Common myeloid progenitor, CD34-positive (primary cell): Measurements from ENCODE around the gene LDB2.

Source experiments
- CTCF ChIA-PET: fragments of 350-600 bp; sonication (Branson Sonifier 250); formaldehyde crosslinking; loops from one replicate; lab custom pipeline; 2021; ENCODE audit warnings: antibody characterized with exemption; lab: Charles Lee
- POLR2A ChIA-PET: fragments of 350-600 bp; sonication (Branson Sonifier 250); formaldehyde crosslinking; loops from one replicate; lab custom pipeline; 2021; ENCODE audit warnings: antibody characterized with exemption; lab: Charles Lee
- DNase-seq, 3 donors: peaks; one replicate each; pipeline versions ENCODE4 v3.0.0 to v3.0.0-alpha.2; 2013
- H3K27ac ChIP-seq, 2 experiments: 1 replicate in 1 of 2; 2 replicates in 1 of 2; pipeline ENCODE4 v1.7.0; 2013; ENCODE audit warnings: inconsistent platforms in 2 of 2, low read length in 2 of 2, mild to moderate bottlenecking in 2 of 2, low read depth in 1 of 2, moderate library complexity in 1 of 2; ENCODE audit not compliant: severe bottlenecking in 2 of 2, insufficient read depth in 1 of 2, poor library complexity in 1 of 2
- H3K27me3 ChIP-seq, 5 experiments: replicated peaks in 2 of 5; 1 replicate in 3 of 5; 2 replicates in 2 of 5; pipeline versions ENCODE4 v1.6.1 to v1.7.0; 2013; ENCODE audit warnings: low read length in 4 of 5, mild to moderate bottlenecking in 2 of 5, moderate library complexity in 2 of 5, inconsistent platforms in 1 of 5; ENCODE audit not compliant: insufficient read depth in 5 of 5, control insufficient read depth in 4 of 5
- H3K36me3 ChIP-seq, 4 experiments: 1 replicate in 2 of 4; 2 replicates in 2 of 4; pipeline versions ENCODE4 v1.6.1 to v1.7.0; 2013; ENCODE audit warnings: low read length in 3 of 4, control low read depth in 1 of 4, mild to moderate bottlenecking in 1 of 4; ENCODE audit not compliant: control insufficient read depth in 4 of 4, insufficient read depth in 4 of 4
- H3K4me1 ChIP-seq, 4 experiments: 1 replicate in 3 of 4; 2 replicates in 1 of 4; pipeline versions ENCODE4 v1.6.1 to v1.7.1; 2013; ENCODE audit warnings: low read length in 3 of 4, mild to moderate bottlenecking in 3 of 4, control low read depth in 1 of 4, inconsistent platforms in 1 of 4, moderate library complexity in 1 of 4; ENCODE audit not compliant: control insufficient read depth in 4 of 4, insufficient read depth in 4 of 4; ENCODE audit errors: control extremely low read depth in 1 of 4
- H3K4me3 ChIP-seq, 7 experiments: 1 replicate in 4 of 7; 2 replicates in 3 of 7; pipeline versions ENCODE4 v1.5.1 to v1.7.0; 2013; ENCODE audit warnings: mild to moderate bottlenecking in 7 of 7, low read length in 6 of 7, moderate library complexity in 6 of 7, inconsistent platforms in 2 of 7, low read depth in 2 of 7, control low read depth in 1 of 7; ENCODE audit not compliant: insufficient read depth in 4 of 7, control insufficient read depth in 1 of 7; ENCODE audit errors: extremely low read depth in 1 of 7
- H3K9me3 ChIP-seq, 5 experiments: 1 replicate in 4 of 5; 2 replicates in 1 of 5; pipeline versions ENCODE4 v1.6.1 to v1.7.1; 2013; ENCODE audit warnings: low read length in 4 of 5, mild to moderate bottlenecking in 2 of 5, inconsistent platforms in 1 of 5, low read depth in 1 of 5, moderate library complexity in 1 of 5; ENCODE audit not compliant: control insufficient read depth in 4 of 5, insufficient read depth in 2 of 5; ENCODE audit errors: control extremely low read depth in 1 of 5
- WGBS: methylation state at CpG from one replicate; pipeline ENCODE4 v1.1.5; 2013; ENCODE audit not compliant: insufficient coverage; 5-methylcytosine and 5-hydroxymethylcytosine counted together

Gene LDB2

DNA sequence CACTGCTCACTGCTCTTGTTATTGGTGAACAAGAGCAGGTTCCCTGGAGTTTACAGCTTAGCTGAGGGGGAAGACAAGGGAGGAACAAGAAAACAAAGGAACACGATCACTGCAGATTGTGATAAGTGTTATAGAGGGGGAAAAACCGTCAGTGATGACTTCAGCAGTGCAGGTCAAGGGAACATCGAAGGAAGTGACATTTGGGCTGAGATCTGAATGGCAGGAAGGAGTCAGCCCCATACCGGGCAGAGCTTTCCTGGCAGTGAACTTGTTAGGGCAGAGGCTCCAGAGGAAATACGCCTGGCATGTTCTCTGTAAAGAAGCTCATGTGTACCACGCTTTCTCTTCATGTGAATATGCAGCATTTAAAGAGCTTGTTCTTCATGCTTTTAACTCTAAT is 78.1 kb downstream of the LDB2 start:
- ChIA-PET POLR2A (no interaction called here), CTCF (no interaction called here)
- Histone ChIP-seq H3K27me3 (peaks cover 0 to 3% (median 0%) of the 10 kb centered on the region in 5 experiments), H3K36me3 (no peaks in the 10 kb centered on the region), H3K4me3 (no peak overlapping the region), H3K27ac (no peak overlapping the region), H3K4me1 (no peaks in the 10 kb centered on the region), H3K9me3 (no peaks in the 10 kb centered on the region)
- no peak for DNase-seq
- 52% methylated on average over 5 of the region's 6 CpGs for WGBS

DNA sequence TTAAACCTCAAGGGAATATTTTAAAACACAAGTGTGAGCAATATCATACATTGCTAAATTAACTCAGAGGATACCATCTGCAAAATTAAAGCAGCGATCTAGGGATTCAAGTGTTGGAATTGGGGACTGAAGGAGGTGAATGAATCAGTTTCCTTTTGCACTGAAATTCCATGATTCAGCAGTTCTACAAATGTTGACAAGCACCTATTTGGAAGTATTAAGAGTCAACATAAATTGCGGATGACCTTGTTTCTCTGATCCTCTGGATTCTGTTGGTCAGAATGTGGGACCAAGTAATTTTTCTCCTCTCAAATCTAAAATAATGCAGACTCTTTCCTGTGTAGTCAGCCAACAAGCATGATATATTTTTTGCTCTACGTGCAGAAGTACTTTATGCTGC is 78.8 kb downstream of the LDB2 start:
- 86% methylated on average over 1 of the region's 3 CpGs for WGBS
- CTCF ChIA-PET = no interaction called here
- no peak overlapping the region for H3K4me3 ChIP-seq
- DNase-seq = no peak
- POLR2A ChIA-PET = no interaction called here
- no peak overlapping the region for H3K27ac ChIP-seq
- H3K4me1 ChIP-seq = no peaks in the 10 kb centered on the region
- H3K27me3 ChIP-seq = peaks cover 0 to 3% (median 0%) of the 10 kb centered on the region in 5 experiments
- H3K36me3 ChIP-seq = no peaks in the 10 kb centered on the region
- no peaks in the 10 kb centered on the region for H3K9me3 ChIP-seq

DNA sequence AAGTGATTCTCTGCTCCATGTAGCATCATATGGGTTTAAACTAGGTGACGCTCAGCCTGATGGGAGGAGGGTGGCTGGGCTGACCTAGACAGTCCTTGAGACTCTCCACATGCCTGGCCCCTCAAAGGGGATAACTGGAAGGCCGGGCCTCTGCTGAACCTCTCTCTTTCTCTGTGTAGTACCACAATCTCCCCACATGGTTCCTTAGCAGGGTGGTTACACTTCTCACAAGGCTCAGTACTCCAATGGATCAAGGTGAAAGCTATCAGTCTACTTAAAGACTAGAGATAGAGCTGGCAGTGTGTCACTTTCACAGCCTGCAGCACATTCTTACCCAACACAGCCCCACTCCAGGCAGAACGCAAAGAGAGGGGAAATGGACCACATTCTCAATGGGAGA is 80.4 kb downstream of the LDB2 start:
- Histone ChIP-seq H3K27me3 (peaks cover 0 to 3% (median 0%) of the 10 kb centered on the region in 5 experiments), H3K4me3 (no peak overlapping the region), H3K27ac (no peak overlapping the region), H3K36me3 (no peaks in the 10 kb centered on the region), H3K9me3 (no peaks in the 10 kb centered on the region), H3K4me1 (no peaks in the 10 kb centered on the region)
- WGBS = 100% methylated on average over 2 of the region's 3 CpGs
- CTCF ChIA-PET = no interaction called here
- no peak for DNase-seq
- POLR2A ChIA-PET = no interaction called here

DNA sequence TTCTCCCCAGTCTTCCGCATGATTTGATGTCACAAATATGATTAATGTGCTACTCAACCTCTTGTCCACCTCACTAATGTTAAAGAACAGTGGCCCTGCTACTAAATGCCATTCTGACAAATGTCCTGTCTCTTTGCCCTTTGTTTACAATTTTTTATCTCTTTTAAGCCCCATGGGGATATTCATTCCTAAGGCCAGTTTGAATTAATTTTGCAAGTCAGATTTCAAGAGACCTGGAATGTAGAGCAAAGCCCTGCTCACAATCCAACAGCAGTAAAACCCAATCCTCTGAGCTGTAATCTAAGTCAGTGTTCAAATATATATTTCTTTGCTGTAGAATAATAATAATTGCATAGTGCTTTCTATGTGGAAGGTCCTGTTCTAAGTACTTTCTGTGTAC is 81.2 kb downstream of the LDB2 start:
- CTCF ChIA-PET = no interaction called here
- no CpG with 5 or more reads among the region's 1 CpG for WGBS
- POLR2A ChIA-PET = no interaction called here

DNA sequence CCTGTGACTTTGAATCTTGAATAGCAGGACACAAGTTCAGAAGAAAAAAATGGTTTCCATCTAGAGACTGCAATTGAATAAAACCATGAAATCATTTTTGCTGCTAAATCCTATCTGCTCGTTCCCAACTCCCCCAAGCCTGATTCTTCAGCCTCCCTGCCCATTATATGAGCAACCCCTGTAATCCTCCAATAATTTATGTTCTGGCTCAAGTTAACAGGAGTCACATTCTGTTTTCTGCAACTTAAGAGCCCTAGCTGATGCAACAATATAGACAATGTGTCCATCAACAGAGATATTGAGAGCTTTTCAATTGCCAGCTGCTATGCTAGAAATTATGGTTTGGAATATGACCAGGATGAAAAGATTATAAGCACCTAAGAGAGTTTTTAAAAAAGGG is 84.1 kb downstream of the LDB2 start:
- ChIA-PET POLR2A (no interaction called here), CTCF (interaction anchor here (0.6 kb wide), 1 partner anchor 13 kb away, joined by 3 read pairs; no protein-coding TSS in a partner anchor)
- Histone ChIP-seq H3K27ac (no peak overlapping the region), H3K4me3 (no peak overlapping the region), H3K27me3 (no peaks in the 10 kb centered on the region), H3K9me3 (no peaks in the 10 kb centered on the region), H3K4me1 (no peaks in the 10 kb centered on the region), H3K36me3 (no peaks in the 10 kb centered on the region)
- WGBS = 100% methylated on average over 1 of the region's 1 CpG
- DNase-seq = no peak

More for the DNA sequence above, 81.2 kb downstream of the LDB2 start:
- no peak overlapping the region for H3K27ac ChIP-seq
- H3K4me3 ChIP-seq = no peak overlapping the region
- H3K27me3 ChIP-seq = peaks cover 0 to 3% (median 0%) of the 10 kb centered on the region in 5 experiments
- no peaks in the 10 kb centered on the region for H3K4me1 ChIP-seq
- DNase-seq = no peak
- H3K36me3 ChIP-seq = no peaks in the 10 kb centered on the region
- no peaks in the 10 kb centered on the region for H3K9me3 ChIP-seq

DNA sequence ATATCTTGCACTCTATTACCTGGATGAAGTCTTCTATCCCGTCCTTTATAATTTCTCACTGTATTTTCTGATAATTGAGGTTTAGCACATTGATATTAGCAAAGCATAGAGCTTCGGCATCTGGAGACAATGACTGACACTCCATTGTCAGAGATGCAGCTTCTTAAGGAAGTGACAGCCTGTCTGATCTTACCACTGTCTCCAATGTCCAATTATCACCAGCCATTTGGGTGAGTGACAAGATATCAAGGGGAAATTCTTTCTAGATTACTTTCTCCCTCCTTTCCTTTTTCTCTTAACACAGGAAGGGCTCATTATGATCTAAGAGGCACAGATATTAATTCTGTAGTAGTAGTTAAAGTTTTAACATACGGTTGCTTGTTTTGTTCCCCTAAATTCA is 86.4 kb downstream of the LDB2 start:
- H3K27ac ChIP-seq = no peak overlapping the region
- no peak overlapping the region for H3K4me3 ChIP-seq
- CTCF ChIA-PET = no interaction called here
- H3K9me3 ChIP-seq = no peaks in the 10 kb centered on the region
- POLR2A ChIA-PET = interaction anchor here (0.5 kb wide), 1 partner anchor 545 kb away, joined by 3 read pairs; no protein-coding TSS in a partner anchor
- WGBS = 86% methylated on average over 1 of the region's 3 CpGs
- no peak for DNase-seq
- no peaks in the 10 kb centered on the region for H3K4me1 ChIP-seq
- H3K36me3 ChIP-seq = no peaks in the 10 kb centered on the region
- H3K27me3 ChIP-seq = peaks cover 0 to 4% (median 0%) of the 10 kb centered on the region in 5 experiments

DNA sequence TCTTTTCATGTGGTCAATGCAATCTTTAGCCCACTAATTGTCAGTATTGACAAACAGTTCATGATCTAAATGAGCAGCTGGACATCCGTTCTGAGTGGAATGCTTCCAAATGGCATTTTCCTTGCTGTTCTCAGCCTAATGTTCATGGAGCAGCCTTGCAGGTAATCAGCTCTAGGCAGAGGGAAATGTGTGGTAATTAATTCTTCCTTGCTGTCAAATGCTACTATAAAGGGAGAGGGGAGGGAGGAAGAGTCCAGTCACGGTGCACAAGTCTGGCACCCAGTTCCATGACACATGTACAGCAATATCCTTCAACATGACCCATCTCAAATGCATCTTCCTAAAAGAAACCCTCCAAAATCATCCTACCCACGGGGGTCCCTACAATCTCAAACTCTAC is 88.5 kb downstream of the LDB2 start:
- H3K4me3 ChIP-seq = no peak overlapping the region
- no peaks in the 10 kb centered on the region for H3K9me3 ChIP-seq
- CTCF ChIA-PET = no interaction called here
- H3K4me1 ChIP-seq = no peaks in the 10 kb centered on the region
- whole genome bisulfite sequencing = 25% methylated on average over 1 of the region's 3 CpGs
- H3K36me3 ChIP-seq = no peaks in the 10 kb centered on the region
- POLR2A ChIA-PET = no interaction called here
- no peak overlapping the region for H3K27ac ChIP-seq
- DNase-seq = no peak
- peaks cover 0 to 6% (median 0%) of the 10 kb centered on the region in 5 experiments for H3K27me3 ChIP-seq
